ENCODE results near the gene E2F4.

Gene E2F4

DNA sequence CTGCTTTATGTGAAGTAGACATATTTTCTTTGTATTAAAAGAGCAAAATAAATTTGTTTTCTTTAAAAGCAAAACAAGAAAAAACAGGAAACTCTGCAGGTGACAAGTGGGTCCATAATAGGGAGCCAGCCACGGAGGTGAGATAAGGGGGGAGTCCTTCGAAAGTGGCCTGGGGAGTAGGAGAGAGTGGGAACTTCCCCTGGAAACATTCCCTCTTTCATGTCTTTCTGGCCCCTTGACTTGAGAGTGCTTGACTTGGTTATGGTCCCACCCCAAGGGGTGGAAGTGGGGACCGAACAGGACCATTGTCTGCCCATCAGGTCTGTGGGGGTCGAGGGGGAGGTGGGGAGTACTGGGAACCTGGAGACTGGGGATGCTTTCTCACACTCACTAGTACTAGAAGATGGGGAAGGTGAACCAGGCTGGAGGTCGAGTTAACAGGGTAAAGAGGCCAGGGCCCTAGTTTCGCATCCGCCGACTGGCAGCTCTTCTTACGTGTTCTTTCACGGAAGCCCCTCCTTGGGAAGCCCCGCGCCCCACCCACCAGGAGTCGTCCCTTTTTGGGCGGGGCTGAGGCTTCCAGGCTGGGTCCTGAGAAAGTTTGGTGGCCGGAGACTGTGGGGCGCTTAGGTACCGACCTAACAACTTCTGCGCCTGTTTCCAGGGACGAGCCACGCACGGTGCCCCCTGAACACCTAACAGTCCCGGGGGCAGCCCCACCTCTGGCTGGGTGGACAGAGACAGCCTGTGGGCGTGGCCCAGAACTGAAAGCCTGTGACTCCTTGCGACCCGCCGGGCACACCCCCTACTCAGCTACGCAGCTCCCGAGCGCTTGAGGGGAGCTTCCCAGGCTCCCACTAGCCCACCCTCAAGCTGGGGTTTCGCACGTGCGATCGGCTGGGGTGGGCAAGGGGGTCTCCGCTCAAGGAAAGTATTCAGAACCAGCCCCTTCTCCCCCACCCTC lies 33.0 kb upstream of the E2F4 start:
- Histone ChIP-seq H3K27ac (ENCODE audit: low read depth, low read length) (no peak overlapping the region), H3K9me3 (ENCODE audit: insufficient read depth, low read depth, low read length) (no peaks in the 10 kb centered on the region), H3K36me3 (ENCODE audit: insufficient read depth, low read length) (no peaks in the 10 kb centered on the region), H3K4me1 (ENCODE audit: insufficient read depth, low read length) (0 out of 2 replicates have a peak, but pooled peaks cover 6% of the 10 kb centered on the region), H3K9ac (ENCODE audit: low read depth, low read length) (no peak overlapping the region), H3K4me3 (ENCODE audit: low read length) (peak overlapping the region; percentile 65), H3K27me3 (ENCODE audit: insufficient read depth, low read length) (peaks cover 100% of the 10 kb centered on the region)
- WGBS: 7% methylated on average over 34 of the region's 34 CpGs

DNA sequence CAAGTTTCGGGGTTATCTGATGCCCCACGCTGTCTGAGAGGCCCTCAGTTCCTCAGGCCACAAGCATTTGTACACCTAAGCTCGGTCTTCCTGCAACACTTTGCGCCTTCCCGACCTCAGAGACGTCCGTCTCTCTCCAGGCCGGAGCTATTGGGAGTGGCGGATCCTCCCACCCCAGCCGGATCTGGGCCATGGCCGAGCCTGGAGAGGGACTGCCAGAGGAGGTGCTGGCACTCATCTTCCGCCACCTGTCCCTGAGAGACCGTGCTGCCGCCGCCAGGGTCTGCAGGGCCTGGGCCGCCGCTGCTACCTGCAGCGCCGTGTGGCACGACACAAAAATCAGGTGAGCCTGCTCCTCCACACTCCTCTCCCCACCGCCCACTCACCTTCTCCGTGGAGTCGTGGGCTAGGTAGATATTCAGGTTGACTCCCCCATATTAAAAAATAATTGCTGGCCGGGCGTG lies 30.3 kb upstream of the E2F4 start:
- Histone ChIP-seq H3K9me3 (ENCODE audit: insufficient read depth, low read depth, low read length) (no peaks in the 10 kb centered on the region), H3K27ac (ENCODE audit: low read depth, low read length) (no peak overlapping the region), H3K9ac (ENCODE audit: low read depth, low read length) (no peak overlapping the region), H3K36me3 (ENCODE audit: insufficient read depth, low read length) (no peaks in the 10 kb centered on the region), H3K4me3 (ENCODE audit: low read length) (no peak overlapping the region), H3K4me1 (ENCODE audit: insufficient read depth, low read length) (peaks cover 6% of the 10 kb centered on the region; the same call in 1 of the 2 replicates), H3K27me3 (ENCODE audit: insufficient read depth, low read length) (peaks cover 100% of the 10 kb centered on the region)
- WGBS: 21% methylated on average over 25 of the region's 25 CpGs

DNA sequence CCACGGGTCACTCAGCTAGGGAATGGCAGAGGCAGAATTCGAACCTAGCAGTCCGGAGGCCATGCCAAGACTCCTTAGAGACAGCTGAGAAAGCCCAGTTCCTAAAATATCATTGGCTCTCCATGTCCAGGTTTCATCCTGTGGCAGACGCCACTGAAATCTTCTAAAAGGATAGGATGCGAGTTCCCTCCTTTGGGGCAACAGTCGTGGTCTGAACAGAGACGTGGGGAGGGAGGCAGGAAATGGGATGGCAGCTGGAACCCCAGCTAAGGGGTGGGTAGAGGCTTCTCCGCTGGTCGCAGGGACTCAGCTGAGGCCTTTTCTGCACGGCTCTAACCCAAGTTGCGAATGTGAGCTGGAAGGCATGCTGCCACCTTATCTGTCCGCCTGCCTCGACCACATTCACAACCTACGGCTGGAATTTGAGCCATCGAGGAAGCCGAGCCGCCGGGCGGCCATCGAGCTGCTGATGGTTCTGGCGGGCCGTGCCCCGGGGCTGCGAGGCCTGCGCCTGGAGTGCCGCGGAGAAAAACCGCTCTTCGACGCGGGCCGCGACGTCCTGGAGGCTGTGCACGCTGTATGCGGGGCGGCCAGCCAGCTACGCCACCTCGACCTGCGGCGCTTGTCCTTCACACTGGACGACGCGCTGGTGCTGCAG lies 29.3 kb upstream of the E2F4 start:
- Histone ChIP-seq H3K4me3 (ENCODE audit: low read length) (peak overlapping the region; percentile 44), H3K27ac (ENCODE audit: low read depth, low read length) (no peak overlapping the region), H3K4me1 (ENCODE audit: insufficient read depth, low read length) (peaks cover 6% of the 10 kb centered on the region; the same call in 1 of the 2 replicates), H3K9ac (ENCODE audit: low read depth, low read length) (no peak overlapping the region), H3K27me3 (ENCODE audit: insufficient read depth, low read length) (peaks cover 100% of the 10 kb centered on the region), H3K9me3 (ENCODE audit: insufficient read depth, low read depth, low read length) (no peaks in the 10 kb centered on the region), H3K36me3 (ENCODE audit: insufficient read depth, low read length) (no peaks in the 10 kb centered on the region)
- 6% methylated on average over 44 of the region's 44 CpGs for WGBS

DNA sequence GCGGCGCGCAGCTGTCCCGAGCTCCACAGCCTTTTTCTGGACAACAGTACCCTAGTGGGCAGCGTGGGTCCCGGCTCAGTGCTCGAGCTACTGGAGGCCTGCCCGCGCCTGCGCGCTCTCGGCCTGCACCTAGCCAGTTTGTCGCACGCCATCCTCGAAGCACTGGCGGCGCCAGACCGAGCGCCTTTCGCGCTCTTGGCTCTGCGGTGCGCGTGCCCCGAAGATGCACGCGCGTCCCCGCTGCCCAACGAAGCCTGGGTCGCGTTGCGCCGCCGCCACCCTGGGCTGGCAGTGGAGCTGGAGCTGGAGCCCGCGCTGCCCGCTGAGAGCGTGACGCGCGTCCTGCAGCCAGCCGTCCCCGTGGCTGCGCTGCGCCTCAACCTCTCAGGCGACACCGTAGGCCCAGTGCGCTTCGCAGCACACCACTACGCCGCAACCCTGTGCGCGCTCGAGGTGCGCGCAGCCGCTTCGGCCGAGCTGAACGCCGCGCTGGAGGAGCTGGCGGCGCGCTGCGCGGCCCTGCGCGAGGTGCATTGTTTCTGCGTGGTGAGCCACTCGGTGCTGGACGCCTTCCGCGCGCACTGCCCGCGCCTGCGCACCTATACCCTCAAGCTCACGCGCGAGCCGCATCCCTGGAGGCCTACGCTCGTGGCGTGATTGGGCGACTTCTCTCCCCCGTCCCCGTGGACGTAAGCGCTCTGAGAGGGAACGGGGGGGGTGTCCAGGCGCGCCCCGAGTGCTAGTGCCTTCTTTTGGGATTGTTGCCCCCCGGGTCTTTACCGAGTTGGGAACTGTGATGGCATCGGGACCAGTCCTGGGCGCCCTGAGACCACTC lies 28.6 kb upstream of the E2F4 start:
- Histone ChIP-seq H3K9ac (ENCODE audit: low read depth, low read length) (no peak overlapping the region), H3K9me3 (ENCODE audit: insufficient read depth, low read depth, low read length) (no peaks in the 10 kb centered on the region), H3K27ac (ENCODE audit: low read depth, low read length) (no peak overlapping the region), H3K27me3 (ENCODE audit: insufficient read depth, low read length) (peaks cover 100% of the 10 kb centered on the region), H3K4me1 (ENCODE audit: insufficient read depth, low read length) (peaks cover 6% of the 10 kb centered on the region; the same call in 1 of the 2 replicates), H3K4me3 (ENCODE audit: low read length) (peak overlapping the region; percentile 44), H3K36me3 (ENCODE audit: insufficient read depth, low read length) (no peaks in the 10 kb centered on the region)
- WGBS: 2% methylated on average over 99 of the region's 99 CpGs

DNA sequence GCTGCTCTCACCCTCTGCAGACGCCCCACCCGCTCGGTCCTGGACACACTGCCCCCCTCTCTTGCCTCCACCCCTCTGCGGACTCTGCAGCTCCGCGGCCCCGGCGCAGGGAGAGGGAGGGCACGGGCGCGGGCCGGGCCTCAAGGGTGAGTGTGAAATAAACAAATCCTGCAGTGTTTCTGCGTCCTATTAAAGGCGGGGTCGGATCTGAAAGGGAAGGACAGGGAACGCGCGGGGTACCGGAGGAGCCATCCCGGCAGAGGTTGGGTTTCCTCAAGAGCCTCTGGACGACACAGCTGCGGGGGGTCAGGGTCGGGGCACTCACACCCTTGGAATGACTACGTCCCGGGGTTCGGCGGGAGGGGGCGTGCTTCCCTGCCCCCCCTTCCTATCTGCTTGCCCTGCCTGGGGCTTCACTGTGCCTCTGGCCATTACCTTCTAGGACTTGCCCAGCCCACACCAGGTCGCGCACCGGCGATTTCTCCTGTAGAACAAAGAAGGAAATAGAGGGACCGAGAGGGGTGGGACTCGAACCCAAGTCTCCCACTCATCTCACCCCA lies 27.9 kb upstream of the E2F4 start:
- H3K9me3 ChIP-seq (ENCODE audit: insufficient read depth, low read depth, low read length): no peaks in the 10 kb centered on the region
- H3K9ac ChIP-seq (ENCODE audit: low read depth, low read length): no peak overlapping the region
- no peak overlapping the region for H3K27ac ChIP-seq (ENCODE audit: low read depth, low read length)
- H3K36me3 ChIP-seq (ENCODE audit: insufficient read depth, low read length): no peaks in the 10 kb centered on the region
- H3K4me1 ChIP-seq (ENCODE audit: insufficient read depth, low read length): peaks cover 4% of the 10 kb centered on the region; the same call in 1 of the 2 replicates
- WGBS: 3% methylated on average over 28 of the region's 34 CpGs
- peak overlapping the region; percentile 44; the same call in 1 of the 2 replicates for H3K4me3 ChIP-seq (ENCODE audit: low read length)
- H3K27me3 ChIP-seq (ENCODE audit: insufficient read depth, low read length): peaks cover 100% of the 10 kb centered on the region

DNA sequence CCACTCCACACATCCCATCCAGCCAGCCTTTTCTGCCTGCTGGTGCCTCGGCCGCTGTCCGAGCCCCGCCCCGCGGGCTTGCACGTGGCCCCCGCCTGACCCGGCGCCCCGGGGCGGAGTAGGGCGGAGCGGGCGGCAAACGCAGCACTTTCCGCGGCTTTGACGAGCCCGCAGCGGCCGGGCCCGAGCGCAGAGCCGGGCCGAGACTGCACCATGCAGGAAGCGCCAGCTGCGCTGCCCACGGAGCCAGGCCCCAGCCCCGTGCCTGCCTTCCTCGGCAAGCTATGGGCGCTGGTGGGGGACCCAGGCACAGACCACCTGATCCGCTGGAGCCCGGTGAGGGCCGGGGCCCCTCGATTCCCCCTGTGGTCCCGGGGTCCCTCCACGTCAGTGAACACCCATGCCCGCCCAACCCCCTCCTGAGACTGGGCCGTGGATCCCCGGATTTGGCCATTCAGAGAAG lies 27.3 kb upstream of the E2F4 start, which contains the start of gene HSF4:
Gene HSF4 (plus strand): TSS at position 147 of the 463 bp plus-strand sequence. CDS start 67 bp downstream, at position 214.
- Histone ChIP-seq H3K27me3 (ENCODE audit: insufficient read depth, low read length) (peaks cover 100% of the 10 kb centered on the region), H3K9ac (ENCODE audit: low read depth, low read length) (no peak within 1 kb of the TSS), H3K27ac (ENCODE audit: low read depth, low read length) (no peak within 1 kb of the TSS), H3K4me1 (ENCODE audit: insufficient read depth, low read length) (no peaks in the 10 kb centered on the region; the same call in 1 of the 2 replicates), H3K9me3 (ENCODE audit: insufficient read depth, low read depth, low read length) (no peaks in the 10 kb centered on the region), H3K36me3 (ENCODE audit: insufficient read depth, low read length) (no peaks in the 10 kb centered on the region), H3K4me3 (ENCODE audit: low read length) (peak within 1 kb of the TSS; percentile 44; the same call in 1 of the 2 replicates)
- 3% methylated on average over 41 of the region's 41 CpGs for WGBS

DNA sequence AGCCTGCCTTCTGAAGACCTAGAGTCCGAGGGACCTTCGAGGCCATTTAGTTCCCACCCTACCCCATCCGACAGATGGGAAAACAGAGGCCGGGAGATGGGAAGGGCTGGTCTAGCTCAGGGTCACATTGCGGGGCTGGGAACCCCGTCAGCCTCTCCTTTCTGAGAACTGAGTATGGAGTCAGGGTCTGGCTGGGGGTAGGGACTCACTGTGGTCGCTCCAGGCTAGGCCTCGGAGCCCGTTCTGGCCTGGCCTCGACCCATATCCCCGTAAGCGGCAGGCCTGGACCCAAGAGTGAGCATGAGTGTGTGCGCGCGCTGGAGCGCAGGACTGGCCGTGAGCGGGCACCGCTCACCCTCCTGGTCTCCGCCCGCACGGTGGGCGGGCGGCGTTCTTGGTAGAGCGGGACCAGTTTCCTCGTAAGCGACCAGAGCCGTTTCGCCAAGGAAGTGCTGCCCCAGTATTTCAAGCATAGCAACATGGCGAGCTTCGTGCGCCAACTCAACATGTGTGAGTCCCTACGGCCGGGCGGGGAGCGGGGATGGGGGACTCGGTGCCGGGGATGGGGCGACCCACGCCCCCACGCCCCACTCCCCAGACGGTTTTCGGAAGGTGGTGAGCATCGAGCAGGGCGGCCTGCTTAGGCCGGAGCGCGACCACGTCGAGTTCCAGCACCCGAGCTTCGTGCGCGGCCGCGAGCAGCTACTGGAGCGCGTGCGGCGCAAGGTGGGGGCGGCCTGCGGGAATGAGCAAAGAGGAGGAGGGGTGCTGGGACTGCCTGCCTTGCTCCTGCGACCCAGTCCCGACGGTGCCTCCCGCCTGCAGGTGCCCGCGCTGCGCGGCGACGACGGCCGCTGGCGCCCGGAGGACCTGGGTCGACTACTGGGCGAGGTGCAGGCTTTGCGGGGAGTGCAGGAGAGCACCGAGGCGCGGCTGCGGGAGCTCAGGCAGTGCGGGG lies 26.6 kb upstream of the E2F4 start:
- 5% methylated on average over 85 of the region's 85 CpGs for WGBS
- Histone ChIP-seq H3K4me1 (ENCODE audit: insufficient read depth, low read length) (no peaks in the 10 kb centered on the region; the same call in 1 of the 2 replicates), H3K27me3 (ENCODE audit: insufficient read depth, low read length) (peaks cover 98% of the 10 kb centered on the region), H3K9me3 (ENCODE audit: insufficient read depth, low read depth, low read length) (no peaks in the 10 kb centered on the region), H3K36me3 (ENCODE audit: insufficient read depth, low read length) (no peaks in the 10 kb centered on the region), H3K27ac (ENCODE audit: low read depth, low read length) (no peak overlapping the region), H3K9ac (ENCODE audit: low read depth, low read length) (no peak overlapping the region), H3K4me3 (ENCODE audit: low read length) (peak overlapping the region; percentile 29; the same call in 1 of the 2 replicates)

DNA sequence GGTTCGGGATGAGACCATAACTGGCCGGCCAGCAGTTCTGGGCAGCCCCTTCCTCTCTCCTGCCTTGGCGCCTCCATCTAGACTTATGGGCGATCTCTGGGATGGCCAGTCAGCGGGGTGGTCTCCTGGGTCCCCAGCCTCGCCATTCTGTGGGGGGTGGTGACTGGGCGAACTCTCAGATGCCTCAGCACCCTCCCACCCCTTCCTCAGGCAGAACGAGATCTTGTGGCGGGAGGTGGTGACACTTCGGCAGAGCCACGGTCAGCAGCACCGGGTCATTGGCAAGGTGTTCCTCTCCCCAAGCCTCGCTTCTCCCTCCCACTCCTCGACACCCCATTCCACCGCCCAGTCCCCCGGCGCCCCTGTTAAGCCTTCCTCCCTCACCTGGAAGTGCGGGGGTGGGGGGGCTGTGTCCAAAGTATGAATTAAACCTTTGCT lies 25.8 kb upstream of the E2F4 start:
- no peak overlapping the region for H3K4me3 ChIP-seq (ENCODE audit: low read length)
- H3K9ac ChIP-seq (ENCODE audit: low read depth, low read length): no peak overlapping the region
- H3K27ac ChIP-seq (ENCODE audit: low read depth, low read length): no peak overlapping the region
- H3K4me1 ChIP-seq (ENCODE audit: insufficient read depth, low read length): peaks cover 5% of the 10 kb centered on the region
- peaks cover 96% of the 10 kb centered on the region for H3K27me3 ChIP-seq (ENCODE audit: insufficient read depth, low read length)
- 19% methylated on average over 16 of the region's 18 CpGs for WGBS
- no peaks in the 10 kb centered on the region for H3K9me3 ChIP-seq (ENCODE audit: insufficient read depth, low read depth, low read length)
- H3K36me3 ChIP-seq (ENCODE audit: insufficient read depth, low read length): no peaks in the 10 kb centered on the region

DNA sequence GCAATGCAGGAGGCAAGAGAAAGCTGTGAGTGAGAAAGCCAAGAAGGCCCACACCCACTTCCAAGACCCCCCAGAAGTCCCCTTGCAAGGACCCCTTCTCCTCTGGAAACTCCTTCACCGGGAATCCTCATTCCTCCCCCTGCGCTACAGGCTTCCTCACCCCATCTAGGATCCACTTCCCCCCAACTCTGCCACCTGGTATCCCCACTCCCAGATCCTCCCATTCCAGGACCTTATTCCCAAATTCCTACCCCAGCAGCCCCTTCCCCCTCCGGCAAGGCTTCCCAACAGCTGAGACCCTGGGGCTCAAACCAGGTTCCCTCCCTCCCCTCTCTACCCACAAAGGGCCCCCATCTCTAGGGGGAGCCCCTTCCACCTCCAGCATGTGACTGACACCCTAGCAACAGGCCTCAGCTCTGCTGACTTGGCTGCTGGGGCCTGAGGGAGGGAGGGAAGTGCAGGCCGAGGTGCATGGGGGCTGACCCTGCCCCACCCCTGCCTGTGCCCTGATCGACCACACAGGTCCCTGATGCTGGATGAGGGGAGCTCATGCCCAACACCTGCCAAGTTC lies 25.3 kb upstream of the E2F4 start:
- Histone ChIP-seq H3K27me3 (ENCODE audit: insufficient read depth, low read length) (peaks cover 96% of the 10 kb centered on the region), H3K9me3 (ENCODE audit: insufficient read depth, low read depth, low read length) (no peaks in the 10 kb centered on the region), H3K4me1 (ENCODE audit: insufficient read depth, low read length) (peaks cover 5% of the 10 kb centered on the region), H3K36me3 (ENCODE audit: insufficient read depth, low read length) (no peaks in the 10 kb centered on the region), H3K4me3 (ENCODE audit: low read length) (no peak overlapping the region), H3K9ac (ENCODE audit: low read depth, low read length) (no peak overlapping the region), H3K27ac (ENCODE audit: low read depth, low read length) (no peak overlapping the region)
- 66% methylated on average over 5 of the region's 5 CpGs for WGBS

All from HUES64 (cell line).